RPMI8226 (cell line): Measurements from ENCODE around the gene NKX2-1.
"Not testable (repeated sequence)": the region's sequence is repeated elsewhere in the genome, so short reads cannot be mapped to it uniquely, and the experiment has no call there.

ENCODE experiments used
- DNase-seq: peaks from one replicate; pipeline ENCODE4 v3.0.0-alpha.2; 2015

The NKX2-1 gene

DNA sequence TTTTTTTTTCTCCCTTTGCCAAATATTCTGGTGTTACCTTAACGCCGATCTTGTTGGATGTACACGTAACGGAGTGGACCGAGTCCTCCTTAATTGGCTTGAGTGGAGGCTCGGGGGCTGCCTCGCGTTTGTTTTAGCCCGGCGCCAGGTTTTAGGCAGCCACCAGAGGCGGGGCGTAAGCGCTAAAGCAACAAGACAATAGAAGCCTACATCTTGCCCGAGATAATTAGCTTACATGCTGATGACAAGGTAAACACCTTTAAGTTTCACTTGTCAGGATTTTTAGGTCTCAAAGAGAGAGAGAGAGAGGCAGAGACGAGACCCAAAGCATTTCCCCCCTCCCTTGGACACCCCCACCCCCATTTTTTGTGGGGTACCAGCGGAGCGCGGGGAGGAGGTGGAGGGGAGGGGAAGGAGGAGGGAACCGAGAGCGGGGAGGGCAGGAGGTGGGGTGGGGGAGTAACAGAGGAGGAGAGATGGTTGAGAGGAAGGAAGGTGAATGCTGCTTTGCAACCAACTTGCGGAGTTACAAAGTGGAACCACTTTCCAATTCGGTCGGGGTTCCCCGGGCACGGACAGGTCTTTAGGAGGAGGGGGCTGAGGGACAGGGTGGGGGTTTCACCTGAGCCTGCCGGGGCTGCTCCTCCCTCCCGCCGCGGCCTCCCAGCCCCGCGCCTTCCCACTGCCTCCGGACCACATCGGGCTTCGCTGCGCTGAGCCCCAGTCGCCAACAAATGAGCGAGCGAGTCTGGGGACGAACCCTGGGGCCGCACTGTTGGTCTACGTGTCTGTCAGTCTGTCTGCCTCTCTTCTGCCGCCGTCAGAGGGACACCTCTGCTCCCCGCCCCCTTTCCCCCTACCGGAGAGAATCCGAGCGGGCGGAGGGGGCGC is at the start of gene NKX2-1:
Gene NKX2-1, minus strand, starts transcription at position 802 of the 891 bp plus-strand sequence. Its CDS starts 103 bp downstream, at position 699.
- DNase-seq: no peak

DNA sequence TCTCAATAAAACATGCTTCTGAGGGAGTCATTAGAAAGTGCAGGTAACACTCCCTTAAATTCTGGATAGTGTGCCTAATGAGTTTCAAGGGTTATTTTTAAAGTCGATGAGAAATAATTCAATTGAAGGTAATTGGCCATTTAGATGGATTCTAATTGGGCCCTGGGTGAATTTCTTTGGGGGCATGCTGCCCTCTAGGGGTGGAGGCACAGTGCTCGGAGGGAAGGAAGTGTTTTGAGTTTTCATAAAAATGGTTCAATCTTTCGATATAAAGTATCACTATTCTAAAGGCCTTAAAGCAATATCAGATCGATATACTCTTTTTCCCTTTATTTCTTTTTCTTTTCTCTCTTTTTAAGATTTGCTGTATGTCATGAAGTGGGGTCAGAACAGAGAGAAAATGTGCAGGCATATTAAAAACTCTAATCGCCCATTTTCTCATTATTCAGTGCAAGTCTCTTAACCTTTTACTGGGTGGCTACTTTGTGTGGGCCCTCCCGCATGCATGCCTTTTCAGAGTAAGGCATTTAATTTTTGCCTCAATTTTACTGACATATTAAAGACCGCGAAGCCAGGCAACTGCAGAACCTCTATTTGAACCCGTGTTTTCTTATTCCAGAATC is 36.9 kb upstream of the NKX2-1 start:
- DNase-seq: peak; percentile 26

DNA sequence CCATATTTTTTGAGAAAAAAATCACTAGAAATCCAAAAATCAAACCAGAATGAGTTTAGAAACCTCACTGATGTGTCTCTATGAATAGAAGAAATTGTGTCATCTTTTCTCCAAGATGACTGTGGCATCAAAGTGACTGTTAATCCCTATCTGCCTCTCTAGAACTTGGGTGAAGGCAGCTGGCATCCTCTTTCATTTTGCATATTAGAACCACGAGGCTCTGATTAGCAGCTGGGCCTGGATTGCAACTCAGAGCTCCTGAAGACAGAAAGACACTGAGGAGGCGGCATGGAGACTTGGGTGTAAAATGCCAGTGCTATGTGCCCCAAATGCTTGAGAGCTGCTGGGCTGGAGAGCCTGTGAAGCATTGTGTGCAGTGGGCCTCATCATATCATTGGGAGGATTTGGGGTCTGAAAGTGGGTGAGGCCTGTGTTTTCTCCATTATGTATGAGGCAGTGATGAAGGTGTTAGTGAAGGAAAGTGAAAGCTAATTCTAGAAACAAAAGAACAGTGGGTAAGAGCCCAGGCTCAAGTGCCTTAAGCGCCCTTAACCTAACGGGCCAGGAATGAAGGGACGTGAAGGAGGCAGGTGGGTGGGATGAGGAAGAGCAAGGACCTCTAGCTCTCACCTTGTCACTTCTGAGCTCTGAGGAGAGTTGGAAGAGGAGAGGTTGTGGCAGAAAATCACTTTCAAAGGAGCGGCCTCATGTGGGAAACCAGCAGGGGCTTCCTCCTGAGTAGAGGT is 36.1 kb upstream of the NKX2-1 start:
- no peak for DNase-seq

DNA sequence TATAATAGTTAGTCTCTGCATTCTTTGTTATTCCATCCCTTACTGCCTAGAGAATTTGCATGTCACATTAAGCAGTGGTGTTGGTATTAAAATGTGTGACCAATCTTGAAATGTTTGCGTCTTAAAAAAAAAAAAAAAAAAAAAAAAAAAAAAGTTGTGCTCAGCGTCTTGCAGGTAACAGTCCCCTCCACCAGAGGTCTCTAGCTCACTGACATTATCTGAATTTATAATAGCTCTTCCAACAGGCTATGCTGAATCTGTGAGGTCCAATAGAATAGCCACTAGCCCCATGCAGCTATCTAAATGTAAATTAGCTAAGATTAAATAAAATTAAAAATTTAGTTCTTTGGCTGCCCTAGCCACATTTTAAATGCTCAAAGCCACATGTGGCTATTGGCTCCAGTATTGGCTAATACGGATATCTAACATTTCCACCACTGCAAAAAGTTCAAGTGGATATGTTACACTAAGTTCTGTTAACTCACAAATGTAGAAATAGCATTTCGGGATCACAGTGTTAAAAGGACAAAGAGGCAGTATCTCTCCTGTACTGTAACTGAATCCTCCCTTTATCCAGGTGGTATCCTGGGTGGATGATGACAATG is 33.7 kb upstream of the NKX2-1 start:
- peak; percentile 34 for DNase-seq

DNA sequence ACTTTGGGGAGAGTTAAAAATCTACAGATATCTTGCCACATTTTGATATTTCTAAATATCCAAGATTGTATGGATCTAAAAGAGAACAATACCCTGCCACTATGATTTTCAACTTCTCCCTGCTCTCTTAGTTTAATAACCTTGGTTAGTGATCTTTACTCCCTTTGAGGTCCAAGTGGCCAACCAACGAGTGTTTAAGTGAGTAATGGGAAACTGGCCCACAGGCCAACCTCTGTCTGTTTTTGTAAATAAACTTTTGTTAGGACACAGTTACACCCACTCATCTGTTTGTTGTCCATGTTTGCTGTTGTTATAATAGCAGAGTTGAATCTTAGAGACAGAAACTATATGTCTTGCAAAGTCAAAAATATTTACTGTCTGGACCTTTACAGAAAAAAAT is 30.9 kb upstream of the NKX2-1 start:
- DNase-seq: no peak

DNA sequence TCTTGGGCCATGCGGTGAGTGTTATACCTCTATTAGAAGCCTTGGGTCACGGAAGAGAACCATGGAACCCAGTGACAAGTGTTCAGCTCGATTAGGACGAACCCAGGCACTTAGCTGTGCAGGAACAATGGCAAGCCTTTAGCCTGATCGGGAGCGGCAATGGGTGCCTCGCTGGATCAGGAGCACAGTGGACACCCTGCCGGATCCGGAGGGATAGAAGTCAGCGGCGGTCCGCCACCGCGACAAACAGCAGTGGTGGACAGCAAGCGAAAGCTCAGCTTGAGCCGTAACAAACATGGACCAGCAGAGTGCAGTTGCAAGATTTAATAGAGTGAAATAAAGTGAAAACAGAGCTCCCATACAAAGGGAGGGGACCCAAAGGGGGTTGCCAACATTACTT is 24.2 kb upstream of the NKX2-1 start:
- not testable (repeated sequence) for DNase-seq

DNA sequence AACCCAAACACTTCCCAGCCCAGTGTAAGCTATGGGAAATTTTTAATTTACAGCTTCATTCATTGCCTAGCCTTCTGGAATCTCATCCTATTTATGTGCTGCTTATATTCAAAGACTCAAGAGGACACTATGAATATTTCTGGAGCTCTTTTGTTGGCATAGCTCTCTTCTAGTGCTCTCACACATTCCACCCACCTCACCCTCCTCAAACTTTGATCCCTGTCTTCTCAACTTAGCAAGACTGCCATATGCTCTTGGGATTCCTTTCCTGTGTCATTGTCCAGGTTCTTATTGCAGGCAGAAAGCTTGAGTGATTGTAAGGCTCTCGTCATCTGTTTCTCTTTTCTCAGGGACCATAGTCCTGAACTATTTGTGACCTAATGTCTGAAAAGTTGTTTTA is 18.0 kb upstream of the NKX2-1 start:
- no peak for DNase-seq

DNA sequence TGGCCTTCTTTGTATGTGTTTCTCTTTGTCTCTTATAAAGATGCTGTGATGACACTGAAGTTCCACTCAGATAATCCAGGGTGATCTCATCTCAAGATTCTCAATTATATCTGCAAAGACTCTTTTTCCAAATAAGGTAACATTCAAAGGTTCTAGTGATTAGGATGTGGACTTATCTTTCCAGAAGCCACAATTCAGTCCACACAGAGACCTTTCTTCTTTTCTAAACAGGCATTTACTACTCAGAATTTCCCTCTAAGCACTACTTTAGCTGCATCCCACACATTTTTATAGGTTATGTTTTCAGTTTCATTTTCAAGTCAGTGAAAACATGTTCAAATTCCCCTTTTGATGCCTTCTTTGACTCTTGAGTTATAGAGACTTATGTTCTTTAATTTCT is 9.0 kb upstream of the NKX2-1 start:
- DNase-seq: no peak

DNA sequence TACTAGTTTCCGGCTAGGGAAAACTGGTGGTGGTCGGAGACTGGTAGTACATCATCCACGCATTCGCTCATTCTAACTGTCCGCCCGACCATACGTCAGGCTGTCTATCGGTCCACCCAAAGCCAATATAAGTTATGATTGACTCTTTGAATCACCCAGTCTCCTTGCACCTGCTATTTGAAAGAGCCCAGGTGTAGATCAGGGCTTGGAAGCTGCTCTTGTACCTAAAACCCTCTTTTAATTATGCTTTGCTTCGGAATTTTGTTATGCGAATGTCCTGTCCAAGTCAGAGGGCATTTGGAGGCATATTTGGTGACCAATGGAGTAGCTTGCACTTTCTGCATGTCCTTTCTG is 5.7 kb upstream of the NKX2-1 start:
- DNase-seq: no peak

DNA sequence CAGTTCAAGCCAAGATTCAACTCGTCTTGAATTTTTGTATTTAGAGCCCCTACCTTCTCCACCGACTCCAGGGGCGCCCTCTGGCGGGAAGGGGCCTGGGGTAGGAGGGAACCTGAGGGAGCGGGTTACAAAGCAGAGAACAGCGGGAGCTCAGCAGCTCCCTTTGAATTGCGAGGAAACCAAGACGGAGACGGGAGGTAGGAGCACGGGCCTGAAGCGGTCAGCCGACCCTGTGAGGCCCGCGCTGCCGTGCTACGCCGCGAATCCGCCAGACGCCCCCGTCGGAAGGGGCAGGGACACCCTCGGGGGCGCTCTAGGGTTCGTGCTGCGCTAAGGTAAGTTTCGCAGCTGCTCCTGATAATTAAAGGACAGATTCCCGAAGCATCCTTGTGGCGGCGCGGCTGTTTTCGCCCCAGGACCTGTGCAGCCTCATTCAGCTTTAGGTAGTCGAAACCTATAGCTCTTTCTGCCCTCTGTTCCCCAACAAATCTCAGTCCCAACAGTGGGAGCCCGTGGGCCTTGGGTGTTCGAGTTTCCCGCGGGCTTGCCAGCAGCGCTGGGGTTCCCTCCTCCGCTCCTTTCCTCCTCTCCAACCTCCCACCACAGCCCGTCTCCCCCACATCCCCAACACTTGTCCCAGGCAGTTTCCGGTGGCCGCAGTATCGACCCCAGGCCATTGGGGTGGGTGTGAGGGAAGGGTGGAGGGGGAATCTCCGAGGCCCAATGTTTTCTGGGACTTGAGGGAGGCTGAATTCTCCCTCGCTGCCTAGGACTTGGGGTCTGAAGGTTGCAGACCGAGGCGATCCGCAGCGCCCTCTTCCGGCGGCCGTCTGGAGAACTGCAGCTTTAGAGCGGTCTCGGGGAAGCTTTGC is 5.1 kb upstream of the NKX2-1 start:
- DNase-seq: peak; percentile 39

DNA sequence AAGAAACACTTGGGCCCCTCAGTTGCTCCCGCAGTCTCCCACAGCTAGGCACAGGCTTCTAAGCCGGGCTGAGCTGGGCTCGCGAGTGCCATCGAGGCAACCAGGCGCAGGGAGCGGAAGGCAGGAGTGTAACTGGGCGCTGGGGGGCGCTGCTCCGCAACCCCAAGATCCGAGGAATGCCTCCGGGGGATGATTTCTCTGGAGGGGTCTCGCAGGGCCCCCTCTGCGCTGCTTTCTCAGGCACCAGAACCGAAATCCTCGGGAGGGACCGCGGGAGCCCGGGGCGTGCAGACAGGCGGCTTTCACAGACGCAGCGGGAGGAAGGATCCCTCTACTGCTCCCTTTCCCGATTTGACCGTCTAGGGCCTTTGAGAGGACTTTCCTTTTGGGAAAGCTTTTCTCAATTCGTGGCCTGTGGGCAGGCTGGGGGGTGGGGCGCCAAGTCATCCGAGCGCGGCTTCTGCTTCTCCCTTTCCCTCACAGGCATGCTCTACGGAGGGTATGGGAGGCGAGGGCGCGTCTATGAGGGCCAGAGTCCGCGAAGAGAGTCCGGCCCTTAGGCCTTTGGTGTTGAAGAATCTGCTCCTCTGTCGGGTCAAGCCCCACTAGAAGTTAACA is 4.3 kb upstream of the NKX2-1 start:
- DNase-seq: no peak

DNA sequence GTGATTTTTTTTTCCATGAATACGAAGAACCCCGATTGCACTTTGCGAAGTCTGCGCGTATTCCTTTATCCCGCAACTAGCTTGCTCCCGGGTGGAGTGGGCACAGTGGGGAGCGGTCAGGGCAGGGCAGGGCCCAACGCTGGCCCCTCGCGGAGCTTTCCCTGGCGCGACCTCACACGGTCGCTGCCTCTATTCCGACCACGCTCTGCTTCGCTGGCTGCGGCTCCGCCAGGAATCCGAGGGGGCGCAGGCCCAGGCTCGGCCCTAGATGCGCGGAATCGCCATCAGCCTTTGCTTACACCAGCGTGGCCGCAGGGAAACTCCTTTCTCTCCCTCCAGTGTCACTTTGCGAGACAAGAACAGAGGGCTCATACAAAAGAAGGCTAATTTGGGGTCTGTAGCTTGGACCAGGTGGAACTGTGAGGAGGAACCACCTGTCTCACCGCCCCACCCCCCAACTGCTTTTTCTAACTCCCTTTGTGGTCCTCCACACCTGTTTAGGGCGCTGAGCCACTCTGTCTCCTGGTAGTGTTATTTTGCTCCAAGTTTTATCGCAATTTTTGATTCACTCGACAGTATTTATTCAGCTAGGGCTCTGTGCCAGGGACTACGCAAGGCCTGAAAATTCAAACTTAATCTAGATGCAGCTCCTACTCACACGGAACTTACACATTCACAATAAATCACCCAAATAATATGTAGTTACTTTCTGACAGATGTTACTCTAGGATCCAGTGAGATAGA is 3.1 kb upstream of the NKX2-1 start:
- DNase-seq: no peak

DNA sequence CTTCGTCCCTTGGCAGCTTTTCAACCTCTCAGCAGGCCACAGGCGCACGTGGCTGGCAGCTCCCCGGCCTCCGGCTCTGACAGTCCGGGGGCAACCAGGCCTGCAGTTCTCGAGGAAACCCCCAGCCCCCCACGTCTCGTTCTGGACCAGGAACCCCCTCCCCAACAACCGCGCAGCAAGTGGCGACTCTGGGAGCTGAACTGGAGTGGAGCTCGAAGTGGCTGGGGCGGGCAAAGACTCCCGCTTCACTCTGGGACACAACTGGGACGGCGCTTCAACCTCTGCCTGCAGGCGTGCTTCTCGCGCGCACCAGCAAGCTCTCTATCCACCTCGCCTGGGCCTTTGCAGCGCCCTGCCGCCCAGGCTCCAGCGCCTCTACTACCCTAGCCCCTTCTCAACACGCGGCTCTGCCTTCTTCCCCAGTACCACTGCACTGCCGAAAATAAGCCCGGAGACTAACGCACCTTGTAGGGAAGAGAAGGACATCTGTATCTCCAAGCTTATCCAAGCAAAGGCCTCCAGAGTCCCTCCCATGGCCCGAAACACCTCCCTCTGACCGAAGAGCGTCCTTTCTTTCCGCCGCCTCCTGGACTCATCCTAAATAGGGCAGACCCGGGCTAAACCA is 2.4 kb upstream of the NKX2-1 start:
- DNase-seq: no peak

DNA sequence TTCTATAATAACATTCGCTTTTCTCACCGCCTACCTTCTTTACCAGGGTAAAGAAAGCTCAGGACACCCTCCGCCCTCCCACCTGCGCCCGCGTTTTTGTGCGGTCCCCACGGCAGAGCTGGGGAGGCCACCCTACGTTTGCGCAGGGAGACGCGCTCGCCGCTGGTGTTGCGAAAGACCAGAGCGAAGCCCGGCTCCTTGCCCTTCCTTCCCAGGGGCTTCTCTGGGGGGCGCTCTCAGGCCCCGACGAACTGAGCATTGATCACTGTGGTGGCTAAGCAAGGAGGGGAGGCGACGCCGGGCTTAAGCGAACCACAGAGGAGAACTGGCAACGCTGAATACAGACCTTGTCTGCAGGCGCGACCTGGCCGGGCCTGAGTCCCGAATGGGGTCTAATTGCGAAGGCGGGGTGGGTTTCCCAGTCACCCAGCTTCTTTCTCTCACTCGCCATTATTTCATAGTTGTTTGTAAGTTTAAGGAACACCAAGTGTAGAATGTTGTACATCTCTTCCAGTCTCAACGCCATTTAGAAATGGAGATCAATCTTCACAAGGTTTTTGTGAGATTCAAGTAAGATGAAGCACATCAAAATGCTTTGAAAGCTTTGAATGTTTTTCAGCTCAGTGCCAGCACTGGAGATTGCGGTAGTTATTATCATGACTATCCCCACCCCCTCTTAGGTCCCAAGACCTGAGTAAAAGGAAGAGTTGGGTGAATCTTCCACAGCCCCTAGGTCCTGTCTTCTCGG is 1.7 kb upstream of the NKX2-1 start:
- DNase-seq: no peak

DNA sequence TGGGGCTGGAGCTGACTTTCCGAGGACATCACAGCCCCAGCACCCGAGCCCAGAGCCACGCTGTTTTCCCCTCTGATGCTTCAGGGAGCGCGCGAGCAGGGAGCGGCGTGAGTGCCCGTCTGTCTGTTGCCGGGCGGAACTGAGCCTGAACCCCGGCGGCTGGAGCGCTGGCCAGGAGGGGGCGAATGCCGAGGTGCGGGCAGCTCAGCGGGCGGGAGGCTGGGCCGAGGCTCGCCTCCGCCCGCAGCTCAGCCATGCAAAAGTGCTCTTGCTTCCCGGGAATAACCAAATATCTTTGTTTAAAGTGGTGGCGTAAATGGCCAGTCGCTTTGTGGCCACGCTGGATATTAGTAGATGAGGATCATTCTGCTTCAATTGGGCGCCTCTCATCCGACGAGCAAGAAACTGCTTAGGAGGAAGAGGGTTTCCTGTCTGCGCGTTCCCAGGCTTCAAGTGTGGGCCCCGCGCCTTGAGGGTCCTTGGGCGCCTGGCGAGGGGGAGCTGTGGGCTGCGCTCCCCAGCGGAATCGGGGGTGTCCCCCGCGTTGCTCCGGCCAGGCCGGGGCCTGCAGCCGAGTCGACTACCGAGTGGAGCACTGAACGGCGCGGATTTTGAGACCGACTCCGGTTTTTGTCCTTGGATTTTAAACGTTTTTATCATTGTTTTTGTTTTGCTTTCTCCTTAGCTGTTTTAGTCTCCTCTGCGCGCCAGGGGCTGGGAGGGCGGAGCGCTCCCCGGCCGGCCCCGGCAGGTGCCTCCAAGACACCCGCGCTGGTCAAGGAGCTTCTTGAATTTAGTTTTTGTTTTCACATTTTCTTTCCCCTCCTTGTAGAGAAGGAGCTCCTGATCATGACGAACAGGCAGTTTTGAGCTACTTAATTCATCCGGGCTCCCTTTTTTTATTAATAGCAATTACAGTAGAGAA is 831 bp upstream of the NKX2-1 start:
- peak; percentile 7 for DNase-seq

DNA sequence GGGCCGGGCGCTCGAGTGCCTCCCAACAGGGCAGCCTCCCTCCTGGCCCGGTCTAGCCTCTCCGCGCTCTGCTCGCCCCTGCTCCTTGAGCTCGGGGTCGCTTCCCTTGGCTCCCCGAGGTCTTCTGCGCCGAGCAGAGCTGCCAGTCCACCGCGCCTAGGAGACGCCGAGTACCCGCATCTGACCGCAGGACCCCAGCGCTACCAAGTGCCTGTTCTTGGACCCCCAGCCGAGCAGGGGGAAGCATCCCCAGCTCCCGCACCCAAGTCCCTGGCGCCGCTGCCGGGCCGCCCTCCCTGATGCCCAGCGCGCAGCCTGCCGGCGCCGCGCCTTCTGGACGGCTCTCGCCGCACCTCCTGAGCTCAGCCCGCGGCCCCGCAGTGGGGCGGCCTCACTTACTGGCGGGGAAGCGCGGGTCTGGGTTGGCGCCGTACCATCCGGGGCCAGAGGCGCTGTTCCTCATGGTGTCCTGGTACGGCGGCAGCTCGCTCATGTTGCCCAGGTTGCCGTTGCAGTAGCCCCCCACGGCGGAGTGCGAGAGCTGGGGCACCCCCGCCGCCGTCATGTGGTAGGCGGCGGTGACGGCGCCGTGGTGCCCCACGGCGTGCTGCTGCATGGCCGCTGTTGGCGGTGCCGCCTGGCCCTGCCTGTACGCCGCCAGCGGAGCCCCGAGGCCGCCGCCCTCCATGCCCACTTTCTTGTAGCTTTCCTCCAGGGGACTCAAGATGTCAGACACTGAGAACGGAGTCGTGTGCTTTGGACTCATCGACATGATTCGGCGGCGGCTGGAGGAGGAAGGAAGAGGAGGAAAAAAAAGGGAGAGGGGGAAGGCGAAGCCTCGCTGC is 1.2 kb downstream of the NKX2-1 start:
- DNase-seq: no peak

DNA sequence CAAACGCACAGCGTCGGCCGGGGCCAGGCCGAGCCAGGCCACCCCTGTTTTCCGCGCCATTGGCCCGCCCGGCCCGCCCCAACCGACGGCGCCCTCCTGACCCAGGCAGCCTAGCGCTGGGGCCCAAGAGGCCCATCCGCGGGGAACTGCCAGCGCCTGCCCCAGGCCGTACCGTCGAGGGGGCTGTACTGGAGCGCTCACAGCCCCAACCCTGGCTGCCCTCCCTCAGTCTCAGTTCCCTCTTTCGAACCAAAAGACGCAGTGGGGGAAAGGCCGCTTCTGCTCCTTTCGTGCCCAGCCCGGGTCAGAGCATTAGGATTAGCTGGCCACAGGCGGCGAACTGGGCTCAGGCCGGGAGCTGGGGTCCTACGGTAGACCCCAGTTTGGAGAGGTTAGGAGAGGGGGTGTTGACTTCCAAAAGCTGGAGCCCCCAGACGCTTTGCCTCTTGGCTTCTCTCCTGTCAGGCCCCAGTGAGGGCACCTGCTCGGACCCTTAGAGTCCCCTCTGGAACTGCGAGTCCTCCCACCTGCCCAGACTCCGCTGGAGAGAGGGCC is 1.9 kb downstream of the NKX2-1 start:
- DNase-seq: no peak
